Spleen (tissue), 11 donors: Measurements from ENCODE around the gene CSTF3. TPM values are rescaled to one million over a fixed set of nuclear protein-coding genes. Genes with fewer than 3 reads are reported as not detected.
A peak's percentile ranks its signal among the peaks of the same experiment; 100 is the strongest.
"Not testable (repeated sequence)": the region's sequence is repeated elsewhere in the genome, so short reads cannot be mapped to it uniquely, and the experiment has no call there.

Source experiments
- DNase-seq: peaks from one replicate; pipeline ENCODE4 v3.0.0-alpha.2; 2020
- H3K27ac ChIP-seq, 8 donors: fragments of 200-600 bp; sonication (generic) in 7 of 8; 1 replicate in 4 of 8; 2 replicates in 4 of 8; pipeline versions ENCODE4 v1.5.0 to v1.8.0; 2016 to 2021; ENCODE audit warnings: inconsistent platforms in 4 of 8, mild to moderate bottlenecking in 4 of 8, moderate library complexity in 1 of 8
- H3K27me3 ChIP-seq, 7 donors: fragments of 200-600 bp; sonication (generic) in 6 of 7; replicated peaks in 1 of 7; 1 replicate in 4 of 7; 2 replicates in 3 of 7; pipeline versions ENCODE4 v1.5.0 to v1.8.0; 2016 to 2021; ENCODE audit warnings: inconsistent platforms in 3 of 7, mild to moderate bottlenecking in 1 of 7
- H3K36me3 ChIP-seq, 6 donors: fragments of 200-600 bp; sonication (generic) in 5 of 6; 1 replicate in 4 of 6; 2 replicates in 2 of 6; pipeline versions ENCODE4 v1.5.0 to v1.8.0; 2016 to 2021; ENCODE audit warnings: inconsistent platforms in 2 of 6
- H3K4me1 ChIP-seq, 6 donors: fragments of 200-600 bp; sonication (generic) in 5 of 6; 1 replicate in 3 of 6; 2 replicates in 3 of 6; pipeline versions ENCODE4 v1.5.0 to v1.8.0; 2016 to 2021; ENCODE audit warnings: inconsistent platforms in 3 of 6
- H3K4me3 ChIP-seq, 8 donors: fragments of 200-600 bp; sonication (generic) in 7 of 8; 1 replicate in 4 of 8; 2 replicates in 4 of 8; pipeline versions ENCODE4 v1.5.0 to v1.8.0; 2016 to 2021; ENCODE audit warnings: inconsistent platforms in 4 of 8, mild to moderate bottlenecking in 4 of 8, moderate library complexity in 2 of 8
- H3K9me3 ChIP-seq, 8 donors: fragments of 200-600 bp; sonication (generic) in 7 of 8; 1 replicate in 4 of 8; 2 replicates in 4 of 8; pipeline versions ENCODE4 v1.5.0 to v1.8.0; 2016 to 2021; ENCODE audit warnings: inconsistent platforms in 4 of 8
- CTCF ChIP-seq, 11 experiments: fragments of 200-600 bp in 7 of 11; fragments of 450-650 bp in 4 of 11; sonication (generic) in 4 of 11; IDR thresholded peaks in 8 of 11; conservative IDR thresholded peaks in 3 of 11; 1 replicate in 7 of 11; 2 replicates in 4 of 11; pipeline versions ENCODE4 v1.4.0 to v1.8.0; 2016 to 2021; ENCODE audit warnings: antibody characterized with exemption in 11 of 11, inconsistent platforms in 4 of 11, mild to moderate bottlenecking in 1 of 11
- POLR2A ChIP-seq, 3 donors: fragments of 450-650 bp; IDR thresholded peaks; one replicate each; pipeline ENCODE4 v1.5.1; 2017; ENCODE audit warnings: antibody characterized with exemption in 3 of 3, mild to moderate bottlenecking in 1 of 3
- POLR2AphosphoS5 ChIP-seq, 3 donors: sonication (generic); formaldehyde crosslinking; IDR thresholded peaks; one replicate each; pipeline ENCODE4 v1.5.1; 2017; ENCODE audit warnings: antibody characterized with exemption in 3 of 3
- WGBS, 5 donors: extraction: QIAGEN DNeasy Blood & Tissue Kit in 3 of 5; methylation state at CpG; one replicate each; pipeline versions ENCODE4 v1.1.5 to v1.1.7; 2013 to 2018; 5-methylcytosine and 5-hydroxymethylcytosine counted together
- intact Hi-C: fragments of 100-400 bp; cut with DNase I; formaldehyde crosslinking; loops from one replicate; pipeline ENCODE4 v1.15.0; 2023; ENCODE audit warnings: low total_unique reads
- polyA plus RNA-seq, 3 donors: library from polyadenylated mRNA; stranded (reverse); fragments of 200-250 nt; gene quantifications; one replicate each; pipeline ENCODE4 v1.2.1, GENCODE V29; 2013
- total RNA-seq, 7 donors: library from RNA; depleted of rRNA in 3 of 7; stranded (reverse); fragments of >200 nt in 3 of 7; fragmentation: NEBNext Ultra II Directional in 4 of 7; extraction: Animal tissue kit (Norgen Biotek cat#: 25700) in 4 of 7; gene quantifications; one replicate each; pipeline versions ENCODE4 v1.1.0 to v1.2.1, GENCODE V29; 2016 to 2021
- donor health status: healthy with polysubstance abuse.
- donor health status: DM: no; HTN: no; CAD: no; lungs with moderate emphysema.
- donor health status: DM: no; HTN: no; CAD: no.
- donor health status: Bipolar disorder and iron deficiency.
- donor health status: healthy.
- donor health status: DM: no; HTN: no; CAD: no.
- donor health status: DM: yes; HTN: yes; CAD: no.

CSTF3 gene
- total and polyA plus RNA-seq, 10 donors, result 19.8 to 32.8 (median 26.9) TPM

- H3K4me1 ChIP-seq, result peaks cover 8 to 20% (median 15%) of the 10 kb centered on the region in 6 donors
- H3K36me3 ChIP-seq, result peaks cover 0 to 95% (median 47%) of the 10 kb centered on the region in 6 donors
- H3K4me3 ChIP-seq, result no peak overlapping the region
- TF ChIP-seq POLR2A (IDR thresholded peaks at IDR 0.05) (no peak), POLR2AphosphoS5 (IDR thresholded peaks at IDR 0.05) (no peak), CTCF (IDR thresholded peaks at IDR 0.05 in 8 of 11, conservative IDR thresholded peaks at IDR 0.05 in 3 of 11) (no peak)
- 81 to 91% (median 90%) methylated on average over 5 of the region's 5 CpGs for WGBS, 5 donors
- no peaks in the 10 kb centered on the region for H3K9me3 ChIP-seq
- H3K27ac ChIP-seq, result no peak overlapping the region
- H3K27me3 ChIP-seq, result no peaks in the 10 kb centered on the region
- intact Hi-C loops, result no loop called here
- no peak for DNase-seq
Measured at GRCh38 chr11:33059331-33060007, 101.8 kb downstream of the CSTF3 start.

- H3K9me3 ChIP-seq, result no peaks in the 10 kb centered on the region
- intact Hi-C loops, result no loop called here
- no peak for DNase-seq
- peaks cover 0 to 12% (median 0%) of the 10 kb centered on the region in 6 donors for H3K4me1 ChIP-seq
- H3K27ac ChIP-seq, result no peak overlapping the region
- no peak overlapping the region for H3K4me3 ChIP-seq
- peaks cover 0 to 90% (median 40%) of the 10 kb centered on the region in 6 donors for H3K36me3 ChIP-seq
- H3K27me3 ChIP-seq, result no peaks in the 10 kb centered on the region
- TF ChIP-seq POLR2AphosphoS5 (IDR thresholded peaks at IDR 0.05) (no peak), POLR2A (IDR thresholded peaks at IDR 0.05) (no peak), CTCF (IDR thresholded peaks at IDR 0.05 in 8 of 11, conservative IDR thresholded peaks at IDR 0.05 in 3 of 11) (no peak)
- 95 to 100% (median 98%) methylated on average over 1 of the region's 1 CpG for WGBS, 5 donors
Measured at GRCh38 chr11:33057284-33057683, 104.0 kb downstream of the CSTF3 start.

GRCh38 chr11:33055375-33055774 is 105.9 kb downstream of the CSTF3 start:
- peaks cover 0 to 30% (median 1%) of the 10 kb centered on the region in 6 donors for H3K4me1 ChIP-seq
- H3K9me3 ChIP-seq, result no peaks in the 10 kb centered on the region
- no peak overlapping the region for H3K27ac ChIP-seq
- H3K27me3 ChIP-seq, result no peaks in the 10 kb centered on the region
- H3K4me3 ChIP-seq, result no peak overlapping the region
- intact Hi-C loops, result no loop called here
- no peak for TF ChIP-seq POLR2AphosphoS5 (IDR thresholded peaks at IDR 0.05)
- TF ChIP-seq CTCF (IDR thresholded peaks at IDR 0.05 in 8 of 11, conservative IDR thresholded peaks at IDR 0.05 in 3 of 11), result no peak
- no peak for TF ChIP-seq POLR2A (IDR thresholded peaks at IDR 0.05)
- peaks cover 0 to 71% (median 26%) of the 10 kb centered on the region in 6 donors for H3K36me3 ChIP-seq
- no peak for DNase-seq

GRCh38 chr11:33052231-33052630 is 109.0 kb downstream of the CSTF3 start:
- Histone ChIP-seq H3K36me3 (peaks cover 0 to 55% (median 0%) of the 10 kb centered on the region in 6 donors), H3K4me1 (peaks cover 0 to 49% (median 4%) of the 10 kb centered on the region in 6 donors), H3K9me3 (no peaks in the 10 kb centered on the region), H3K27ac (peak overlapping the region in 5 of 8 donors; percentile 6 to 82 (median 39)), H3K27me3 (no peaks in the 10 kb centered on the region), H3K4me3 (peak overlapping the region in 1 of 8 donors; percentile 14)
- intact Hi-C loops, result no loop called here
- WGBS, 5 donors, result 40 to 69% (median 54%) methylated on average over 2 of the region's 2 CpGs
- no peak for TF ChIP-seq POLR2A (IDR thresholded peaks at IDR 0.05)
- TF ChIP-seq CTCF (IDR thresholded peaks at IDR 0.05 in 8 of 11, conservative IDR thresholded peaks at IDR 0.05 in 3 of 11), result no peak
- no peak for TF ChIP-seq POLR2AphosphoS5 (IDR thresholded peaks at IDR 0.05)
- no peak for DNase-seq

- Histone ChIP-seq H3K4me1 (peaks cover 0 to 49% (median 4%) of the 10 kb centered on the region in 6 donors), H3K36me3 (peaks cover 0 to 52% (median 0%) of the 10 kb centered on the region in 6 donors), H3K27ac (peak overlapping the region in 6 of 8 donors; percentile 25 to 75 (median 63))
- H3K9me3 ChIP-seq, H3K27me3 ChIP-seq, H3K4me3 ChIP-seq, intact Hi-C loops, DNase-seq: not testable (repeated sequence)
- 95 to 97% (median 96%) methylated on average over 3 of the region's 3 CpGs for WGBS, 5 donors
Measured at GRCh38 chr11:33049565-33050408, 111.5 kb downstream of the CSTF3 start.
